T-helper 17 cell (primary cell): ENCODE results near the gene TMEM130. TPM values are rescaled to one million over a fixed set of nuclear protein-coding genes. Genes with fewer than 3 reads are reported as not detected.
"Not testable (repeated sequence)": the region's sequence is repeated elsewhere in the genome, so short reads cannot be mapped to it uniquely, and the experiment has no call there.

ENCODE experiments used
- ATAC-seq: fragments of 150-1000 bp; cut with Tn5 transposase; 2 replicates; pipeline ENCODE4 v1.10.0; 2021; ENCODE audit warnings: mild to moderate bottlenecking, moderate library complexity
- DNase-seq, 3 donors: peaks; one replicate each; pipeline versions ENCODE4 v3.0.0 to v3.0.0-alpha.2; 2020 to 2021
- H3K9me3 ChIP-seq: one replicate; pipeline ENCODE4 v1.7.0; 2013; ENCODE audit warnings: low read length, mild to moderate bottlenecking; ENCODE audit not compliant: control insufficient read depth, poor library complexity, severe bottlenecking
- H3K27ac Mint-ChIP-seq: one replicate; pipeline ENCODE4 v1.8.0; 2022; ENCODE audit warnings: mild to moderate bottlenecking, moderate library complexity, mixed read lengths
- H3K27me3 Mint-ChIP-seq: one replicate; pipeline ENCODE4 v1.8.0; 2022; ENCODE audit warnings: mixed read lengths
- H3K36me3 Mint-ChIP-seq: one replicate; pipeline ENCODE4 v1.8.0; 2022; ENCODE audit warnings: low read depth, mixed read lengths
- H3K4me1 Mint-ChIP-seq: one replicate; pipeline ENCODE4 v1.8.0; 2022; ENCODE audit warnings: mild to moderate bottlenecking, mixed read lengths
- H3K4me3 Mint-ChIP-seq: one replicate; pipeline ENCODE4 v1.8.0; 2022; ENCODE audit warnings: mild to moderate bottlenecking, moderate library complexity, mixed read lengths
- total RNA-seq, 4 donors: library from RNA in 2 of 4; stranded (reverse) in 2 of 4; gene quantifications; one replicate each; pipeline ENCODE4 v1.2.3 and lab custom pipeline; 2022 to 2026

The TMEM130 gene
- total RNA-seq, 2 donors from 2014 or later: 0.22 TPM; not detected in 1

- no peaks in the 10 kb centered on the region for H3K9me3 ChIP-seq
- Mint-ChIP-seq H3K27me3 (peaks cover 25% of the 10 kb centered on the region), H3K27ac (no peak overlapping the region), H3K4me3 (no peak overlapping the region), H3K36me3 (peaks cover 5% of the 10 kb centered on the region), H3K4me1 (no peaks in the 10 kb centered on the region)
- DNase-seq (no peak), ATAC-seq (no peak)
Measured at GRCh38 chr7:98855610-98856422, 14.0 kb downstream of the TMEM130 start.

- H3K27me3 Mint-ChIP-seq: peaks cover 13% of the 10 kb centered on the region
- no peaks in the 10 kb centered on the region for H3K4me1 Mint-ChIP-seq
- no peak overlapping the region for H3K27ac Mint-ChIP-seq
- H3K9me3 ChIP-seq: no peaks in the 10 kb centered on the region
- ATAC-seq: no peak
- DNase-seq: no peak
- peak overlapping the region; percentile 25 for H3K4me3 Mint-ChIP-seq
- peaks cover 3% of the 10 kb centered on the region for H3K36me3 Mint-ChIP-seq
Measured at GRCh38 chr7:98852826-98853225, 17.0 kb downstream of the TMEM130 start.

GRCh38 chr7:98848918-98849317 is 20.9 kb downstream of the TMEM130 start:
- H3K4me3 Mint-ChIP-seq: no peak overlapping the region
- ATAC-seq: no peak
- H3K9me3 ChIP-seq: no peaks in the 10 kb centered on the region
- H3K36me3 Mint-ChIP-seq: peaks cover 3% of the 10 kb centered on the region
- DNase-seq: no peak
- no peaks in the 10 kb centered on the region for H3K4me1 Mint-ChIP-seq
- H3K27ac Mint-ChIP-seq: no peak overlapping the region
- H3K27me3 Mint-ChIP-seq: peaks cover 14% of the 10 kb centered on the region

- ATAC-seq, H3K4me1 Mint-ChIP-seq, H3K27ac Mint-ChIP-seq, H3K9me3 ChIP-seq, DNase-seq, H3K4me3 Mint-ChIP-seq, H3K36me3 Mint-ChIP-seq: not testable (repeated sequence)
- peaks cover 18% of the 10 kb centered on the region for H3K27me3 Mint-ChIP-seq
Measured at GRCh38 chr7:98842552-98842951, 27.3 kb downstream of the TMEM130 start.

- peak; percentile 49 to 65 (median 50) for DNase-seq
- H3K9me3 ChIP-seq: no peaks in the 10 kb centered on the region
- no peak overlapping the region for H3K27ac Mint-ChIP-seq
- no peaks in the 10 kb centered on the region for H3K36me3 Mint-ChIP-seq
- H3K4me1 Mint-ChIP-seq: peaks cover 3% of the 10 kb centered on the region
- H3K27me3 Mint-ChIP-seq: peaks cover 24% of the 10 kb centered on the region
- peak; percentile 71 for ATAC-seq
- no peak overlapping the region for H3K4me3 Mint-ChIP-seq
Measured at GRCh38 chr7:98841179-98841997, 28.4 kb downstream of the TMEM130 start.

GRCh38 chr7:98840722-98841121 is 29.1 kb downstream of the TMEM130 start:
- peaks cover 28% of the 10 kb centered on the region for H3K27me3 Mint-ChIP-seq
- DNase-seq (no peak), ATAC-seq (no peak)
- no peaks in the 10 kb centered on the region for H3K9me3 ChIP-seq
- H3K4me1 Mint-ChIP-seq: peaks cover 3% of the 10 kb centered on the region
- H3K4me3 Mint-ChIP-seq: no peak overlapping the region
- no peak overlapping the region for H3K27ac Mint-ChIP-seq
- H3K36me3 Mint-ChIP-seq: no peaks in the 10 kb centered on the region

GRCh38 chr7:98840096-98840495 is 29.7 kb downstream of the TMEM130 start:
- H3K27ac Mint-ChIP-seq: no peak overlapping the region
- H3K36me3 Mint-ChIP-seq: no peaks in the 10 kb centered on the region
- H3K4me3 Mint-ChIP-seq: no peak overlapping the region
- ATAC-seq: no peak
- H3K27me3 Mint-ChIP-seq: peaks cover 35% of the 10 kb centered on the region
- H3K9me3 ChIP-seq: no peaks in the 10 kb centered on the region
- no peak for DNase-seq
- peaks cover 3% of the 10 kb centered on the region for H3K4me1 Mint-ChIP-seq

- no peak overlapping the region for H3K4me3 Mint-ChIP-seq
- DNase-seq: no peak
- H3K27me3 Mint-ChIP-seq: peaks cover 43% of the 10 kb centered on the region
- no peaks in the 10 kb centered on the region for H3K36me3 Mint-ChIP-seq
- no peak overlapping the region for H3K27ac Mint-ChIP-seq
- H3K9me3 ChIP-seq: no peaks in the 10 kb centered on the region
- ATAC-seq: no peak
- peaks cover 3% of the 10 kb centered on the region for H3K4me1 Mint-ChIP-seq
Measured at GRCh38 chr7:98837630-98837972, 32.2 kb downstream of the TMEM130 start.

GRCh38 chr7:98836811-98837629 is 32.8 kb downstream of the TMEM130 start:
- Mint-ChIP-seq H3K4me3 (no peak overlapping the region), H3K4me1 (peaks cover 3% of the 10 kb centered on the region), H3K27me3 (peaks cover 43% of the 10 kb centered on the region), H3K36me3 (no peaks in the 10 kb centered on the region), H3K27ac (no peak overlapping the region)
- no peaks in the 10 kb centered on the region for H3K9me3 ChIP-seq
- no peak for ATAC-seq
- DNase-seq: no peak

- DNase-seq (no peak), ATAC-seq (no peak)
- H3K9me3 ChIP-seq: no peaks in the 10 kb centered on the region
- Mint-ChIP-seq H3K27ac (no peak overlapping the region), H3K27me3 (peaks cover 37% of the 10 kb centered on the region), H3K4me3 (no peak overlapping the region), H3K4me1 (no peaks in the 10 kb centered on the region), H3K36me3 (no peaks in the 10 kb centered on the region)
Measured at GRCh38 chr7:98834949-98835348, 34.9 kb downstream of the TMEM130 start.

- H3K4me1 Mint-ChIP-seq: no peaks in the 10 kb centered on the region
- DNase-seq: no peak
- no peak for ATAC-seq
- no peak overlapping the region for H3K4me3 Mint-ChIP-seq
- no peak overlapping the region for H3K27ac Mint-ChIP-seq
- H3K27me3 Mint-ChIP-seq: peaks cover 39% of the 10 kb centered on the region
- no peaks in the 10 kb centered on the region for H3K36me3 Mint-ChIP-seq
- H3K9me3 ChIP-seq: no peaks in the 10 kb centered on the region
Measured at GRCh38 chr7:98833022-98833421, 36.8 kb downstream of the TMEM130 start.

GRCh38 chr7:98831641-98832221 is 38.1 kb downstream of the TMEM130 start:
- H3K27me3 Mint-ChIP-seq: peaks cover 43% of the 10 kb centered on the region
- no peak overlapping the region for H3K27ac Mint-ChIP-seq
- no peaks in the 10 kb centered on the region for H3K9me3 ChIP-seq
- DNase-seq (peak; percentile 9 to 19 (median 13)), ATAC-seq (no peak)
- H3K4me1 Mint-ChIP-seq: no peaks in the 10 kb centered on the region
- no peaks in the 10 kb centered on the region for H3K36me3 Mint-ChIP-seq
- no peak overlapping the region for H3K4me3 Mint-ChIP-seq
